ENCODE data around the gene CELF4.

DNA sequence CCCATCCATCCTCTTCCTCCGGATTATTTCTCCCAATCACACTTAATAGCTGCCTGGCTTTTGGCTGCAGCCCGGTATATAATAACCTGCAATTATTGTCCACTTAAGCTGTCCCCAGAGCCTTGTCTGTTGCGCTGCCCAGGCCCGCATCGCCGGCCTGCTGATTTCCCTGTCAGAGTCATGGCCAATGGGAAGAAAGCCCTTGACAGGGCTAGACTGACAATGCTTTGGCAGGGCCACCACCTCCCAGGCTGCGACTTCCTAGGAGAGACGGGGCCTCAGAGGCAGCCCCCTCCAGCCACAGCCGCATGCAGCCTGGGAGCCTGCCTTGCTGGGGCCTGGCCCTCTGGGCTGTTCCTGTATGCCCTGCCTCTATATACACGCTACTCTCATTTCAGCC lies 10.0 kb upstream of the CELF4 start:
- TF ChIP-seq TAF1 (IDR thresholded peaks at IDR 0.05; ENCODE audit: borderline replicate concordance, low read depth, low read length) (no peak), POLR2A (IDR thresholded peaks at IDR 0.05; ENCODE audit: low read depth, low read length) (no peak), POLR2AphosphoS5 (IDR thresholded peaks at IDR 0.05; ENCODE audit: low read depth, low read length) (no peak)

Measured in GM12892 (cell line).